ENCODE results near the gene CNTNAP5.

DNA sequence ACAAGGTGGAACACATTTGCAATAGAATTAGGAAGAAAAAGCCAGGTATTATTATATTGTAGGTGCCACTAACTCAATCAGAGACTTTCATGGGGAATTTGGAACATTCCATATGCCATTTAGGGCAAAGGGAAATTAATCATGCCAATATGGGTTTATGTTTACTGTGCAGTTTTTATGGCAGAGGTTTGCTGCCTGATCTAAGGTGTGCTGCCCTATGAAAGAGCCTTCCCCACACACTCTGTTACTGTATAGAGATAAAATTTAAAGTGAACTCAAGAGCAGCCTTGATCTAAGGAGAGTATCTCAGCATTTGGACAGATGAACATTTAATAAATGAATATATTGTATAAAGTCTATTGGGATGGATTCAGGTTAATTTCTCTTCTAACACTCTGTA is 771.6 kb downstream of the CNTNAP5 start:
- TF ChIP-seq, protein P1, sequence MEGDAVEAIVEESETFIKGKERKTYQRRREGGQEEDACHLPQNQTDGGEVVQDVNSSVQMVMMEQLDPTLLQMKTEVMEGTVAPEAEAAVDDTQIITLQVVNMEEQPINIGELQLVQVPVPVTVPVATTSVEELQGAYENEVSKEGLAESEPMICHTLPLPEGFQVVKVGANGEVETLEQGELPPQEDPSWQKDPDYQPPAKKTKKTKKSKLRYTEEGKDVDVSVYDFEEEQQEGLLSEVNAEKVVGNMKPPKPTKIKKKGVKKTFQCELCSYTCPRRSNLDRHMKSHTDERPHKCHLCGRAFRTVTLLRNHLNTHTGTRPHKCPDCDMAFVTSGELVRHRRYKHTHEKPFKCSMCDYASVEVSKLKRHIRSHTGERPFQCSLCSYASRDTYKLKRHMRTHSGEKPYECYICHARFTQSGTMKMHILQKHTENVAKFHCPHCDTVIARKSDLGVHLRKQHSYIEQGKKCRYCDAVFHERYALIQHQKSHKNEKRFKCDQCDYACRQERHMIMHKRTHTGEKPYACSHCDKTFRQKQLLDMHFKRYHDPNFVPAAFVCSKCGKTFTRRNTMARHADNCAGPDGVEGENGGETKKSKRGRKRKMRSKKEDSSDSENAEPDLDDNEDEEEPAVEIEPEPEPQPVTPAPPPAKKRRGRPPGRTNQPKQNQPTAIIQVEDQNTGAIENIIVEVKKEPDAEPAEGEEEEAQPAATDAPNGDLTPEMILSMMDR (IDR thresholded peaks at IDR 0.05): no peak
- TF ChIP-seq EZH2 (IDR thresholded peaks at IDR 0.05) (no peak), EZH2phosphoT487 (IDR thresholded peaks at IDR 0.05) (no peak)
